ENCODE measurements around the gene MRPL41.

Gene MRPL41

DNA sequence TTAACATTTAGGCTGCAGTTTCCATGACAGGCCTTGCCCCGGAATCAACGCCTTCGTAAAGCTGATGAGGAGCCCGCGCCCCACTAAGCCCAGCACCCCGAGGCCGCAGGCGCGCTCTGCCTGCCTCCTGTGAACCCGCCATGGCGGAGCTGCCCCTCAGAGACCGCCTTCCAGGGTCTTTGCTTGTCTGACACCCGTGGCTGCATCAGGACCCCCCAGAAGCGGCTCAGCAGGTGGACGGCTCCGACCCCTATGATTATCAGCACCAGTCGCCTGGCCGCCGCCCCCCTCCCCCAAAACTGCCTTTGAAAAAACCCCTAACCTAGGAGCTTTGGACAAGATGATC lies 27.6 kb downstream of the MRPL41 start:
- no peak for TF ChIP-seq CTCF (IDR thresholded peaks at IDR 0.05)

- TF ChIP-seq CTCF (IDR thresholded peaks at IDR 0.05) = no peak
These were observed 28.7 kb downstream of the MRPL41 start for GRCh38 chr9:137580209-137580953.

DNA sequence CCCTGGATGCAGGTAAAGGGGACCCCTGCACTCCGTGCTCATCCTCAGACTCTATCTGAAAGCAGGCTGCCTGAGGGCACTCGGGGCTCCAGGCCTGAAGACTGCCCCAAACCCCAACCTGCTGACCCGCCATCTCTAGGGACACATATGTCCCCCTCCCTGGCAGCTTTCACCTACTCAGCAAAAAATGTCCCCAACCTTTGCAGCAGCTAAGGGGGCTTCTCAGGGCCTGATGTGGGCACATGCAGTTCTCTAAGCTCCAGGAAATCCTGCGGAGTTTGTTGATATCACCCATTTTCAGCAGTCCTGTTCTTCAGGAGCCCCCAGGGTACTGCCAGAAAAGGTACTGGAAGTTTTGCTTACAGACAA lies 29.3 kb downstream of the MRPL41 start:
- no peak for TF ChIP-seq CTCF (IDR thresholded peaks at IDR 0.05)

- TF ChIP-seq CTCF (IDR thresholded peaks at IDR 0.05) = no peak
These were observed 29.9 kb downstream of the MRPL41 start for GRCh38 chr9:137581361-137582285.

GRCh38 chr9:137582286-137582860 lies 30.7 kb downstream of the MRPL41 start:
- TF ChIP-seq CTCF (IDR thresholded peaks at IDR 0.05) = peak; percentile 18; the same call in 1 of the 2 replicates

DNA sequence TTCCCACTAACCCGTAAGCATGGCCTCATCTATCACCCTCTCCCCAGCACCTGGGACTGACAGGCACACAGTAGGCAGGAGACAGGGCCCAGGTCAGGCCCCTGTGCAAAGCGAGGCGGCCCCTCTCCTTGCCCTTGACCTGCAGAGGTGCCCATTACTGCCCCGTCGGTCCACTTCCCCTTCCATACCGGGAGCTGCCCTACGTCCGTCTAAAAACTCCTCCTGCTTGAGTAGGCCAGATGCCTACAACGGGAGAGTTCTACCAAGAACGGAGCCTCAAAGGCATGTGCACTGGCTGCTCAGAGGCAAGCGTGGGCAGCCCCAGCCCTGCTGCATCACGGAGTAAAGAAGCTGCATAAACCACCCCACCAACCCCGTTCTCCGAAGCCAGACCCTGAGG lies 31.7 kb downstream of the MRPL41 start:
- TF ChIP-seq CTCF (IDR thresholded peaks at IDR 0.05) = no peak

- TF ChIP-seq CTCF (IDR thresholded peaks at IDR 0.05) = no peak
These were observed 32.3 kb downstream of the MRPL41 start for GRCh38 chr9:137583957-137584356.

Measured in LNCAP (cell line).